ENCODE results near the gene PTPRD. TPM values are rescaled to one million over a fixed set of nuclear protein-coding genes. Genes with fewer than 3 reads are reported as not detected.

The PTPRD gene
- total RNA-seq, 1 donor from 2014 or later, result 532 TPM

DNA sequence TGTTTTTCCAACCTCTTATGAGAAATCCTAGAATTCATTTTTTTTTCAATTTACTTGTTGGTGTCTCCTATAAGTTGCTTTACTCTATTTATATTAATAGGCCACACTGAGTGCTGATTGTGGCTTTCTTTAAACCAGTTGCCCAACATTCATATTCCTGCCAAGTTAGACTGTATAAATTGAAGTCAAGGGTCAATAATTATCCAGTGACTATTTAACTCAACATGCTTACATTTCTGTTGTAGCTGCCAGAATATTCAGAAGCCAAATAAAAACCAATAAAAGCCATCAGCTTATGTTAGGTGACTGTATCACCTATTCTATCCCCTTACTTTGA is 169.0 kb downstream of the PTPRD start:
- H3K4me3 Mint-ChIP-seq (ENCODE audit: unreplicated experiment), result no peak overlapping the region
- H3K4me1 Mint-ChIP-seq (ENCODE audit: low read depth, unreplicated experiment), result peaks cover 7% of the 10 kb centered on the region
- peaks cover 3% of the 10 kb centered on the region for H3K27me3 Mint-ChIP-seq (ENCODE audit: unreplicated experiment)
- H3K36me3 Mint-ChIP-seq (ENCODE audit: unreplicated experiment), result no peaks in the 10 kb centered on the region
- no peak for DNase-seq
- H3K9me3 Mint-ChIP-seq (ENCODE audit: unreplicated experiment), result no peaks in the 10 kb centered on the region
- TF ChIP-seq, protein P1, sequence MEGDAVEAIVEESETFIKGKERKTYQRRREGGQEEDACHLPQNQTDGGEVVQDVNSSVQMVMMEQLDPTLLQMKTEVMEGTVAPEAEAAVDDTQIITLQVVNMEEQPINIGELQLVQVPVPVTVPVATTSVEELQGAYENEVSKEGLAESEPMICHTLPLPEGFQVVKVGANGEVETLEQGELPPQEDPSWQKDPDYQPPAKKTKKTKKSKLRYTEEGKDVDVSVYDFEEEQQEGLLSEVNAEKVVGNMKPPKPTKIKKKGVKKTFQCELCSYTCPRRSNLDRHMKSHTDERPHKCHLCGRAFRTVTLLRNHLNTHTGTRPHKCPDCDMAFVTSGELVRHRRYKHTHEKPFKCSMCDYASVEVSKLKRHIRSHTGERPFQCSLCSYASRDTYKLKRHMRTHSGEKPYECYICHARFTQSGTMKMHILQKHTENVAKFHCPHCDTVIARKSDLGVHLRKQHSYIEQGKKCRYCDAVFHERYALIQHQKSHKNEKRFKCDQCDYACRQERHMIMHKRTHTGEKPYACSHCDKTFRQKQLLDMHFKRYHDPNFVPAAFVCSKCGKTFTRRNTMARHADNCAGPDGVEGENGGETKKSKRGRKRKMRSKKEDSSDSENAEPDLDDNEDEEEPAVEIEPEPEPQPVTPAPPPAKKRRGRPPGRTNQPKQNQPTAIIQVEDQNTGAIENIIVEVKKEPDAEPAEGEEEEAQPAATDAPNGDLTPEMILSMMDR (IDR thresholded peaks at IDR 0.05; ENCODE audit: partially characterized antibody, unreplicated experiment), result no peak
- H3K27ac Mint-ChIP-seq (ENCODE audit: unreplicated experiment), result no peak overlapping the region

DNA sequence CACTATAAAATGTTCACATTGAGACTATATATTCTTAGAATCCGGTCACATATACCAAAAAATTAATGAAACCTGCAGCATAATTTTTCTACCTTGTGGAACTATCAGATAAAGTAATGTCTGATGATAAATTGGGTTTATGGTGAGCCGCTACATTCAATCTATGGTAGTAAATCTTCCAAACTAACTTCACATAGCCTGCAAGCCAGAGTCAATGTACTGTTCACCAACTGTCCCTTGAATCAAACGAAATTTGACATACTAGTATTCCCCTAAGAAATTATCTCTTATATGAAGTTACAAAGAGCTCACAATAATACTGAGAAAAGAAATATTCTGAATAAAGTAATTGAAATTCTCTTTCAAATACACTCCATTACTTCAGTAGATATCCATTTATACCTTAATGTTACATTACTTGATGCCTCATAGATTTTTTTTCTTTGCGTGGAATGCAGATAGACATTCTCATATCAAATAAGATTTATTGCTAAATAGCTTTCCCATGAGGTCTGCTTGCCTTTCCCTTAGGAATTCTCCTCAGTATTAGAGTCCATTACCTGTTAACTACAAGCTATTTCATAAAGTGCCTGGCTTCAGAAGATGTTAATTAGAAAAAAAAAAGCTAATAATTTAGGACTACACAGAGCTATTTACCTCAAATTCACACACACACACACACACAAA is 169.5 kb downstream of the PTPRD start:
- no peak overlapping the region for H3K27ac Mint-ChIP-seq (ENCODE audit: unreplicated experiment)
- no peaks in the 10 kb centered on the region for H3K36me3 Mint-ChIP-seq (ENCODE audit: unreplicated experiment)
- TF ChIP-seq, protein P1 (IDR thresholded peaks at IDR 0.05; ENCODE audit: partially characterized antibody, unreplicated experiment), result no peak
- H3K4me3 Mint-ChIP-seq (ENCODE audit: unreplicated experiment), result no peak overlapping the region
- DNase-seq, result no peak
- H3K4me1 Mint-ChIP-seq (ENCODE audit: low read depth, unreplicated experiment), result peaks cover 7% of the 10 kb centered on the region
- H3K27me3 Mint-ChIP-seq (ENCODE audit: unreplicated experiment), result peaks cover 3% of the 10 kb centered on the region
- no peaks in the 10 kb centered on the region for H3K9me3 Mint-ChIP-seq (ENCODE audit: unreplicated experiment)

DNA sequence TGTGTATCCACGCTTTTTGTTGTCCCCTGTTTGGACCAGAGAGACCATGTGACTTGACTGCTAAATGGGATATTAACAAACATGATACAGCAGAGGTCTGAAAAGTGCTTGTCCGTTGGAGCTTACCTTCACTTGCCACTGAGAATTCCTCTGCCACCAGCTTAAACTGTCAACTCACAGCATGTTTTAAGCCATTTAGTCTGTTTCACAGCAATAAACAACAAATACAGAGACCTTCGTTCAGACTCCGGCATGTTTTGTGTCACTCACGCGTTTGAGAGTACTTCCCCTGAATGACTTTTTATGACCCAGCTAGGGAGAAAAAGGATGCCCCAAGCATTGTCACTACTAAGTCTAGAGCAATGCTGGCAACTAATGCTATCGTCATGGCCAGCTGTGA is 173.8 kb downstream of the PTPRD start:
- H3K36me3 Mint-ChIP-seq (ENCODE audit: unreplicated experiment), result no peaks in the 10 kb centered on the region
- no peak overlapping the region for H3K4me3 Mint-ChIP-seq (ENCODE audit: unreplicated experiment)
- TF ChIP-seq, protein P1 (IDR thresholded peaks at IDR 0.05; ENCODE audit: partially characterized antibody, unreplicated experiment), result no peak
- H3K27me3 Mint-ChIP-seq (ENCODE audit: unreplicated experiment), result no peaks in the 10 kb centered on the region
- H3K27ac Mint-ChIP-seq (ENCODE audit: unreplicated experiment), result no peak overlapping the region
- no peak for DNase-seq
- peaks cover 5% of the 10 kb centered on the region for H3K4me1 Mint-ChIP-seq (ENCODE audit: low read depth, unreplicated experiment)
- H3K9me3 Mint-ChIP-seq (ENCODE audit: unreplicated experiment), result no peaks in the 10 kb centered on the region

DNA sequence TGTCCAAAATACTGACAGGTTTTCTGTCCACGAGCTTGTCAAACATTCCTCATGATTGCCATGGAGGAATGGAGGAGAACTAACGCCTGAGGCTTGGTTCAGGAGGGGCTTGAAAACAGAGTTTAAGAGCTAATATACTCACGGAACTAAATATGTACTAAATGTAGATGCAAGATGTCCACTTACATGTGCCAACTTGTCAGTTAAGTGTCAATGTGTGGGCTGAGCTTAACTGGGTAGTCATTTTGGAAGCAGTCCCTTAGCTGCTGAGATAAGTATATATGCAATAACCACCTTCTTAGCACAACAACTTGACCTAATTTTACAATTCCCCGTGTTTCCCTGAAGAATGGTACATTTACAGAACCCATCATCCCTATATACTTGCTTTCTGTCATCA is 176.0 kb downstream of the PTPRD start:
- Mint-ChIP-seq H3K36me3 (ENCODE audit: unreplicated experiment) (peaks cover 6% of the 10 kb centered on the region), H3K27ac (ENCODE audit: unreplicated experiment) (no peak overlapping the region), H3K4me3 (ENCODE audit: unreplicated experiment) (no peak overlapping the region), H3K4me1 (ENCODE audit: low read depth, unreplicated experiment) (peaks cover 2% of the 10 kb centered on the region), H3K9me3 (ENCODE audit: unreplicated experiment) (no peaks in the 10 kb centered on the region), H3K27me3 (ENCODE audit: unreplicated experiment) (no peaks in the 10 kb centered on the region)
- TF ChIP-seq, protein P1 (IDR thresholded peaks at IDR 0.05; ENCODE audit: partially characterized antibody, unreplicated experiment), result no peak
- no peak for DNase-seq

DNA sequence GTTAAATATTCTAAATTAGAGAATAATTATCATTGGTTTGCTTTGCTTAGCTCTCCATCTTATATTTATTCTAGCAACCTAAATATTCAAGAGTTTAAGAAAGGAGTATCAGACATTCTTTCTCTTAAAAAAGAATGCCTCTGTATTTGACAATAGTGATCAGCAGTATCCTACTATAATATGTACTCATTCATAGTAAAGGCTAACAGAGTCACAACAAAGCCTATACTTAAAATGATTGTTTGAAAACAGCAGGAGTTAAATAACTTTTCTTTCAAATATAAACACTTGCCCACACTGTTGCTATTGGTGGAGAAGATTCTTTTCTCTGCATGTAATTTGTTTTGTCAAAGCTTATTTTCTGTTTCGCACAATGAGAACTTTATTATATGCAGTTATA is 178.4 kb downstream of the PTPRD start:
- no peaks in the 10 kb centered on the region for H3K9me3 Mint-ChIP-seq (ENCODE audit: unreplicated experiment)
- no peak overlapping the region for H3K27ac Mint-ChIP-seq (ENCODE audit: unreplicated experiment)
- H3K4me1 Mint-ChIP-seq (ENCODE audit: low read depth, unreplicated experiment), result peaks cover 2% of the 10 kb centered on the region
- TF ChIP-seq, protein P1 (IDR thresholded peaks at IDR 0.05; ENCODE audit: partially characterized antibody, unreplicated experiment), result no peak
- no peak for DNase-seq
- no peak overlapping the region for H3K4me3 Mint-ChIP-seq (ENCODE audit: unreplicated experiment)
- H3K36me3 Mint-ChIP-seq (ENCODE audit: unreplicated experiment), result peaks cover 6% of the 10 kb centered on the region
- H3K27me3 Mint-ChIP-seq (ENCODE audit: unreplicated experiment), result no peaks in the 10 kb centered on the region
